HEK293 (cell line): Measurements from ENCODE around the gene LCN6.
A peak's percentile ranks its signal among the peaks of the same experiment; 100 is the strongest.

Source experiments
- CTCF ChIP-seq: fragments of 450-650 bp; formaldehyde crosslinking; IDR thresholded peaks from 2 replicates; pipeline ENCODE4 v1.5.1; 2016; ENCODE audit warnings: missing biosample characterization, missing genetic modification characterization
- GLIS2 ChIP-seq: fragments of 450-650 bp; formaldehyde crosslinking; IDR thresholded peaks from 2 replicates; pipeline ENCODE4 v1.5.1; 2016; ENCODE audit warnings: missing biosample characterization, missing genetic modification characterization
- KLF10 ChIP-seq: fragments of 450-650 bp; IDR thresholded peaks from 2 replicates; pipeline ENCODE4 v1.5.1; 2018; ENCODE audit warnings: missing biosample characterization, mild to moderate bottlenecking, missing genetic modification characterization
- RBAK ChIP-seq: fragments of 450-650 bp; formaldehyde crosslinking; IDR thresholded peaks from 2 replicates; pipeline ENCODE4 v1.5.1; 2016; ENCODE audit warnings: missing biosample characterization, missing genetic modification characterization
- SETDB1 ChIP-seq: IDR thresholded peaks from one replicate; pipeline ENCODE4 v1.6.1; 2017; ENCODE audit warnings: mild to moderate bottlenecking, low read length, moderate library complexity, mixed read lengths; ENCODE audit not compliant: insufficient read length
- SP7 ChIP-seq: fragments of 450-650 bp; formaldehyde crosslinking; IDR thresholded peaks from 2 replicates; pipeline ENCODE4 v1.5.1; 2016; ENCODE audit warnings: missing biosample characterization, missing genetic modification characterization
- WT1 ChIP-seq: fragments of 450-650 bp; formaldehyde crosslinking; IDR thresholded peaks from 2 replicates; pipeline ENCODE4 v1.5.1; 2016; ENCODE audit warnings: missing biosample characterization, missing genetic modification characterization
- ZBTB17 ChIP-seq: fragments of 450-650 bp; formaldehyde crosslinking; IDR thresholded peaks from 2 replicates; pipeline ENCODE4 v1.5.1; 2016; ENCODE audit warnings: missing biosample characterization, missing genetic modification characterization
- ZFHX2 ChIP-seq: fragments of 450-650 bp; formaldehyde crosslinking; conservative IDR thresholded peaks from 2 replicates; pipeline ENCODE4 v1.5.1; 2016; ENCODE audit warnings: missing biosample characterization, missing genetic modification characterization
- ZIC2 ChIP-seq: fragments of 450-650 bp; formaldehyde crosslinking; IDR thresholded peaks from 2 replicates; pipeline ENCODE4 v1.5.1; 2016; ENCODE audit warnings: missing biosample characterization, missing genetic modification characterization
- ZNF112 ChIP-seq: fragments of 450-650 bp; formaldehyde crosslinking; IDR thresholded peaks from 2 replicates; pipeline ENCODE4 v1.5.0; 2017; ENCODE audit warnings: missing biosample characterization, missing genetic modification characterization
- ZNF202 ChIP-seq: fragments of 450-650 bp; formaldehyde crosslinking; IDR thresholded peaks from 2 replicates; pipeline ENCODE4 v1.5.1; 2016; ENCODE audit warnings: missing biosample characterization, missing genetic modification characterization, borderline replicate concordance
- ZNF24 ChIP-seq: fragments of 450-650 bp; formaldehyde crosslinking; IDR thresholded peaks from 2 replicates; pipeline ENCODE4 v1.5.1; 2016; ENCODE audit warnings: missing biosample characterization, missing genetic modification characterization
- ZNF335 ChIP-seq: fragments of 450-650 bp; formaldehyde crosslinking; conservative IDR thresholded peaks from 2 replicates; pipeline ENCODE4 v1.5.1; 2016; ENCODE audit warnings: missing biosample characterization, missing genetic modification characterization
- ZNF423 ChIP-seq: fragments of 450-650 bp; formaldehyde crosslinking; IDR thresholded peaks from 2 replicates; pipeline ENCODE4 v1.5.1; 2016; ENCODE audit warnings: missing biosample characterization, missing genetic modification characterization
- ZNF473 ChIP-seq: fragments of 450-650 bp; formaldehyde crosslinking; IDR thresholded peaks from 2 replicates; pipeline ENCODE4 v1.5.1; 2017; ENCODE audit warnings: missing biosample characterization, missing genetic modification characterization
- ZNF501 ChIP-seq: fragments of 450-650 bp; formaldehyde crosslinking; IDR thresholded peaks from 2 replicates; pipeline ENCODE4 v1.5.1; 2016; ENCODE audit warnings: missing biosample characterization, missing genetic modification characterization
- ZNF514 ChIP-seq: fragments of 450-650 bp; formaldehyde crosslinking; IDR thresholded peaks from 2 replicates; pipeline ENCODE4 v1.5.1; 2016; ENCODE audit warnings: missing biosample characterization, missing genetic modification characterization
- ZNF530 ChIP-seq: fragments of 450-650 bp; formaldehyde crosslinking; IDR thresholded peaks from 2 replicates; pipeline ENCODE4 v1.5.1; 2016; ENCODE audit warnings: low read depth, missing biosample characterization, missing genetic modification characterization
- ZNF692 ChIP-seq: fragments of 450-650 bp; formaldehyde crosslinking; IDR thresholded peaks from 2 replicates; pipeline ENCODE4 v1.5.1; 2016; ENCODE audit warnings: missing biosample characterization, missing genetic modification characterization
- ZNF792 ChIP-seq: fragments of 450-650 bp; formaldehyde crosslinking; IDR thresholded peaks from 2 replicates; pipeline ENCODE4 v1.5.1; 2016; ENCODE audit warnings: missing biosample characterization, missing genetic modification characterization
- ZNF837 ChIP-seq: fragments of 450-650 bp; formaldehyde crosslinking; IDR thresholded peaks from 2 replicates; pipeline ENCODE4 v1.5.1; 2016; ENCODE audit warnings: missing biosample characterization, missing genetic modification characterization
- ZNF843 ChIP-seq: fragments of 450-650 bp; formaldehyde crosslinking; IDR thresholded peaks from 2 replicates; pipeline ENCODE4 v1.5.1; 2016; ENCODE audit warnings: missing biosample characterization, missing genetic modification characterization
- ZSCAN30 ChIP-seq: fragments of 450-650 bp; IDR thresholded peaks from 2 replicates; pipeline ENCODE4 v1.5.1; 2018; ENCODE audit warnings: missing biosample characterization, mild to moderate bottlenecking, missing genetic modification characterization, moderate library complexity
- TF ChIP-seq, protein P1 (sequence below): fragments of 450-650 bp; formaldehyde crosslinking; IDR thresholded peaks from 2 replicates; pipeline ENCODE4 v1.5.1; 2016; ENCODE audit warnings: missing biosample characterization, missing genetic modification characterization
- TF ChIP-seq, protein P2 (sequence below): fragments of 450-650 bp; formaldehyde crosslinking; IDR thresholded peaks from 2 replicates; pipeline ENCODE4 v1.5.1; 2016; ENCODE audit warnings: missing biosample characterization, missing genetic modification characterization

LCN6 gene

GRCh38 chr9:136769710-136770191 is 21.4 kb upstream of the LCN6 start (continued):
- TF ChIP-seq ZNF792 (tag by site-specific recombination) (no peak), ZNF843 (tag by site-specific recombination) (no peak), ZNF335 (tag by site-specific recombination) (peak; percentile 52), GLIS2 (tag by site-specific recombination) (peak; percentile 59), ZIC2 (tag by site-specific recombination) (peak; percentile 44), RBAK (tag by site-specific recombination) (no peak), CTCF (tag by site-specific recombination) (peak; percentile 59), ZNF202 (no peak), ZFHX2 (tag by site-specific recombination) (0 out of 2 replicates have a peak, but pooled peaks have one; percentile 20), ZSCAN30 (tag by site-specific recombination) (peak; percentile 20; the same call in 1 of the 2 replicates), ZNF530 (tag by site-specific recombination) (no peak), KLF10 (tag by site-specific recombination) (no peak), ZNF692 (tag by site-specific recombination) (peak; percentile 71), ZNF473 (tag by site-specific recombination) (no peak), ZNF423 (tag by site-specific recombination) (no peak), ZNF837 (tag by site-specific recombination) (no peak), SETDB1 (no peak), ZNF501 (tag by site-specific recombination) (no peak), SP7 (0 out of 2 replicates have a peak, but pooled peaks have one; percentile 35), ZNF514 (no peak), ZNF24 (no peak), ZBTB17 (tag by site-specific recombination) (0 out of 2 replicates have a peak, but pooled peaks have one; percentile 32), WT1 (no peak), ZNF112 (tag by site-specific recombination) (no peak)
- TF ChIP-seq, protein P1, sequence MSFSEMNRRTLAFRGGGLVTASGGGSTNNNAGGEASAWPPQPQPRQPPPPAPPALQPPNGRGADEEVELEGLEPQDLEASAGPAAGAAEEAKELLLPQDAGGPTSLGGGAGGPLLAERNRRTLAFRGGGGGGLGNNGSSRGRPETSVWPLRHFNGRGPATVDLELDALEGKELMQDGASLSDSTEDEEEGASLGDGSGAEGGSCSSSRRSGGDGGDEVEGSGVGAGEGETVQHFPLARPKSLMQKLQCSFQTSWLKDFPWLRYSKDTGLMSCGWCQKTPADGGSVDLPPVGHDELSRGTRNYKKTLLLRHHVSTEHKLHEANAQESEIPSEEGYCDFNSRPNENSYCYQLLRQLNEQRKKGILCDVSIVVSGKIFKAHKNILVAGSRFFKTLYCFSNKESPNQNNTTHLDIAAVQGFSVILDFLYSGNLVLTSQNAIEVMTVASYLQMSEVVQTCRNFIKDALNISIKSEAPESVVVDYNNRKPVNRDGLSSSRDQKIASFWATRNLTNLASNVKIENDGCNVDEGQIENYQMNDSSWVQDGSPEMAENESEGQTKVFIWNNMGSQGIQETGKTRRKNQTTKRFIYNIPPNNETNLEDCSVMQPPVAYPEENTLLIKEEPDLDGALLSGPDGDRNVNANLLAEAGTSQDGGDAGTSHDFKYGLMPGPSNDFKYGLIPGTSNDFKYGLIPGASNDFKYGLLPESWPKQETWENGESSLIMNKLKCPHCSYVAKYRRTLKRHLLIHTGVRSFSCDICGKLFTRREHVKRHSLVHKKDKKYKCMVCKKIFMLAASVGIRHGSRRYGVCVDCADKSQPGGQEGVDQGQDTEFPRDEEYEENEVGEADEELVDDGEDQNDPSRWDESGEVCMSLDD = peak; percentile 91
- TF ChIP-seq, protein P2, sequence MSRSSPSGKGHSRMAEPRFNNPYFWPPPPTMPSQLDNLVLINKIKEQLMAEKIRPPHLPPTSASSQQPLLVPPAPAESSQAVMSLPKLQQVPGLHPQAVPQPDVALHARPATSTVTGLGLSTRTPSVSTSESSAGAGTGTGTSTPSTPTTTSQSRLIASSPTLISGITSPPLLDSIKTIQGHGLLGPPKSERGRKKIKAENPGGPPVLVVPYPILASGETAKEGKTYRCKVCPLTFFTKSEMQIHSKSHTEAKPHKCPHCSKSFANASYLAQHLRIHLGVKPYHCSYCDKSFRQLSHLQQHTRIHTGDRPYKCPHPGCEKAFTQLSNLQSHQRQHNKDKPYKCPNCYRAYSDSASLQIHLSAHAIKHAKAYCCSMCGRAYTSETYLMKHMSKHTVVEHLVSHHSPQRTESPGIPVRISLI (tag by site-specific recombination) = no peak
